GM18868 (cell line): Measurements from ENCODE around the gene ZNF750.

Source experiments
- ATAC-seq: cut with Tn5 transposase; IDR thresholded peaks from one replicate; pipeline ENCODE4 v1.9.1; 2021; ENCODE audit warnings: mild to moderate bottlenecking, moderate library complexity; ENCODE audit not compliant: unreplicated experiment

The ZNF750 gene

GRCh38 chr17:82860606-82861392 lies 21.0 kb upstream of the ZNF750 start:
- ATAC-seq, result no peak

- ATAC-seq, result peak; percentile 55
Measured at GRCh38 chr17:82859431-82860403, 19.9 kb upstream of the ZNF750 start.

- no peak for ATAC-seq
Measured at GRCh38 chr17:82858376-82859126, 18.7 kb upstream of the ZNF750 start.

GRCh38 chr17:82856361-82856760 lies 16.5 kb upstream of the ZNF750 start:
- no peak for ATAC-seq

- no peak for ATAC-seq
Measured at GRCh38 chr17:82854226-82854625, 14.4 kb upstream of the ZNF750 start.

GRCh38 chr17:82851381-82851780 lies 11.6 kb upstream of the ZNF750 start:
- ATAC-seq, result no peak

- no peak for ATAC-seq
Measured at GRCh38 chr17:82849076-82849945, 9.5 kb upstream of the ZNF750 start.

- ATAC-seq, result no peak
Measured at GRCh38 chr17:82848022-82848592, 8.3 kb upstream of the ZNF750 start.

GRCh38 chr17:82846061-82846691 lies 6.4 kb upstream of the ZNF750 start:
- no peak for ATAC-seq

- ATAC-seq, result no peak
Measured at GRCh38 chr17:82845163-82845807, 5.5 kb upstream of the ZNF750 start.

GRCh38 chr17:82844796-82845162 lies 5.0 kb upstream of the ZNF750 start:
- no peak for ATAC-seq

GRCh38 chr17:82843904-82844680 lies 4.3 kb upstream of the ZNF750 start:
- ATAC-seq, result no peak

- ATAC-seq, result no peak
Measured at GRCh38 chr17:82841921-82842596, 2.2 kb upstream of the ZNF750 start.

GRCh38 chr17:82840431-82840831 lies 609 bp upstream of the ZNF750 start:
- no peak for ATAC-seq

- ATAC-seq, result no peak
Measured at GRCh38 chr17:82838386-82839063, 1.3 kb downstream of the ZNF750 start.

- no peak for ATAC-seq
Measured at GRCh38 chr17:82837586-82838320, 2.1 kb downstream of the ZNF750 start.
